Measurements from ENCODE around the gene BCL6. TPM values are rescaled to one million over a fixed set of nuclear protein-coding genes. Genes with fewer than 3 reads are reported as not detected.

Gene BCL6
- total RNA-seq, 2 experiments from 2014 or later, result 13.7 to 14.0 TPM

DNA sequence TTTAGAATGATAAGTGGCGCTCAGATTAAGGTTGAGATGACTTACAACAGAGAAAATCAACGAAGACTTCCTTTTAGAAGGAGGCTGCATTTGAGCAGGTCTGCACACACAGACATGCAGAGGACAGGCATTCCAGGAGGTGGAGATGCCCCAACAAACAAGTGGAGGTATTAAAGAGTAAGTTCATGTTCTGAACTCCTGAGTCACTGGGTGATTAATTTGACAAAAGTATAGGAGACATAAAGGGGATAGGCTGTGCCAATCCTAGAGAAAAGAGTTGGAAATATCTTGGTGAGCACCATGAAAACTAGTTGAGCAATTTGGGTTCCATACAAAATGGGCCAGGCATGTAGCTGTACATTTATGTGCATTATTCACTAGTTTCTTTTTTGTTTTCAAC is 33.5 kb upstream of the BCL6 start:
- intact Hi-C loops (cut with micrococcal nuclease), result no loop called here
- TF ChIP-seq, protein P1, sequence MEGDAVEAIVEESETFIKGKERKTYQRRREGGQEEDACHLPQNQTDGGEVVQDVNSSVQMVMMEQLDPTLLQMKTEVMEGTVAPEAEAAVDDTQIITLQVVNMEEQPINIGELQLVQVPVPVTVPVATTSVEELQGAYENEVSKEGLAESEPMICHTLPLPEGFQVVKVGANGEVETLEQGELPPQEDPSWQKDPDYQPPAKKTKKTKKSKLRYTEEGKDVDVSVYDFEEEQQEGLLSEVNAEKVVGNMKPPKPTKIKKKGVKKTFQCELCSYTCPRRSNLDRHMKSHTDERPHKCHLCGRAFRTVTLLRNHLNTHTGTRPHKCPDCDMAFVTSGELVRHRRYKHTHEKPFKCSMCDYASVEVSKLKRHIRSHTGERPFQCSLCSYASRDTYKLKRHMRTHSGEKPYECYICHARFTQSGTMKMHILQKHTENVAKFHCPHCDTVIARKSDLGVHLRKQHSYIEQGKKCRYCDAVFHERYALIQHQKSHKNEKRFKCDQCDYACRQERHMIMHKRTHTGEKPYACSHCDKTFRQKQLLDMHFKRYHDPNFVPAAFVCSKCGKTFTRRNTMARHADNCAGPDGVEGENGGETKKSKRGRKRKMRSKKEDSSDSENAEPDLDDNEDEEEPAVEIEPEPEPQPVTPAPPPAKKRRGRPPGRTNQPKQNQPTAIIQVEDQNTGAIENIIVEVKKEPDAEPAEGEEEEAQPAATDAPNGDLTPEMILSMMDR (IDR thresholded peaks at IDR 0.05), result no peak
- Mint-ChIP-seq H3K27me3 (peaks cover 2% of the 10 kb centered on the region), H3K36me3 (ENCODE audit: low read depth) (no peaks in the 10 kb centered on the region), H3K4me3 (no peak overlapping the region), H3K9me3 (no peaks in the 10 kb centered on the region), H3K27ac (peak overlapping the region; percentile 56), H3K4me1 (ENCODE audit: low read depth) (peaks cover 41% of the 10 kb centered on the region)
- no peak for DNase-seq
- ChIA-PET CTCF (no interaction called here), POLR2A (interaction anchor here (0.7 to 1.1 kb wide), 2 partner anchors 9 to 33 kb away, joined by 3 to 4 read pairs; partner anchors contain the start of gene BCL6)
- no peak for ATAC-seq

GRCh38 chr3:187777331-187777941 is 32.2 kb upstream of the BCL6 start:
- POLR2A ChIA-PET, result interaction anchor here (0.7 to 1.0 kb wide), 5 partner anchors 17 to 136 kb away, joined by 3 to 4 read pairs (median 3); no protein-coding TSS in a partner anchor
- Mint-ChIP-seq H3K27ac (peak overlapping the region; percentile 98), H3K4me3 (peak overlapping the region; percentile 49), H3K4me1 (ENCODE audit: low read depth) (peaks cover 34% of the 10 kb centered on the region), H3K9me3 (no peaks in the 10 kb centered on the region), H3K36me3 (ENCODE audit: low read depth) (no peaks in the 10 kb centered on the region), H3K27me3 (peaks cover 2% of the 10 kb centered on the region)
- TF ChIP-seq, protein P1 (IDR thresholded peaks at IDR 0.05), result no peak
- peak; percentile 89 for ATAC-seq
- DNase-seq, result peak; percentile 75
- intact Hi-C loops (cut with micrococcal nuclease), result loop anchor here (1.0 kb wide), 1 partner anchor 23 kb away; no protein-coding TSS in a partner anchor
- CTCF ChIA-PET, result interaction anchor here (1.4 to 1.9 kb wide), 2 partner anchors 30 to 37 kb away, joined by 7 read pairs; no protein-coding TSS in a partner anchor

GRCh38 chr3:187775549-187775948 is 30.3 kb upstream of the BCL6 start:
- no peaks in the 10 kb centered on the region for H3K36me3 Mint-ChIP-seq (ENCODE audit: low read depth)
- no peak for DNase-seq
- CTCF ChIA-PET, result no interaction called here
- H3K4me1 Mint-ChIP-seq (ENCODE audit: low read depth), result peaks cover 32% of the 10 kb centered on the region
- TF ChIP-seq, protein P1 (IDR thresholded peaks at IDR 0.05), result no peak
- H3K27me3 Mint-ChIP-seq, result no peaks in the 10 kb centered on the region
- H3K27ac Mint-ChIP-seq, result no peak overlapping the region
- no peak overlapping the region for H3K4me3 Mint-ChIP-seq
- no peaks in the 10 kb centered on the region for H3K9me3 Mint-ChIP-seq
- ATAC-seq, result no peak
- intact Hi-C loops (cut with micrococcal nuclease), result no loop called here
- POLR2A ChIA-PET, result interaction anchor here (1.0 kb wide), 1 partner anchor 28 kb away, joined by 3 read pairs; no protein-coding TSS in a partner anchor

- H3K27ac Mint-ChIP-seq, result no peak overlapping the region
- H3K4me3 Mint-ChIP-seq, result no peak overlapping the region
- no peaks in the 10 kb centered on the region for H3K27me3 Mint-ChIP-seq
- no peaks in the 10 kb centered on the region for H3K9me3 Mint-ChIP-seq
- H3K4me1 Mint-ChIP-seq (ENCODE audit: low read depth), result peaks cover 41% of the 10 kb centered on the region
- intact Hi-C loops (cut with micrococcal nuclease), result no loop called here
- DNase-seq (no peak), ATAC-seq (no peak)
- ChIA-PET POLR2A (no interaction called here), CTCF (no interaction called here)
- TF ChIP-seq, protein P1 (IDR thresholded peaks at IDR 0.05), result no peak
- H3K36me3 Mint-ChIP-seq (ENCODE audit: low read depth), result no peaks in the 10 kb centered on the region
Measured at GRCh38 chr3:187774185-187774789, 29.0 kb upstream of the BCL6 start.

Data from activated CD8-positive, alpha-beta T cell treated with anti-CD3 and anti-CD28 coated beads for 36 hours (primary cell).